ENCODE results near the gene CYB5A. TPM values are rescaled to one million over a fixed set of nuclear protein-coding genes. Genes with fewer than 3 reads are reported as not detected.
A peak's percentile ranks its signal among the peaks of the same experiment; 100 is the strongest.

CYB5A gene
- total and polyA plus RNA-seq, 9 of the 15 experiments (the other 6 are each of a cell fraction or from before 2014, with no cell fraction given): 11.9 to 22.6 (median 14.1) TPM

GRCh38 chr18:74241426-74241825 is 50.3 kb downstream of the CYB5A start:
- Histone ChIP-seq H3K4me3 (no peak overlapping the region), H3K36me3 (ENCODE audit: control insufficient read depth, insufficient read depth, low read length) (no peaks in the 10 kb centered on the region), H3K9ac (ENCODE audit: insufficient read depth in 1 of 2, low read depth in 2 of 2, low read length in 2 of 2) (no peak overlapping the region), H3K9me3 (replicated peaks; ENCODE audit: control insufficient read depth, insufficient read depth, low read depth, low read length) (no peaks in the 10 kb centered on the region), H3K27ac (ENCODE audit: extremely low read depth, low read depth, low read length) (no peak overlapping the region), H3K79me2 (ENCODE audit: control insufficient read depth, insufficient read depth, low read length) (no peaks in the 10 kb centered on the region), H3K4me2 (ENCODE audit: insufficient read depth, low read length) (no peak overlapping the region), H3K9me1 (ENCODE audit: control insufficient read depth, insufficient read depth, low read length) (no peaks in the 10 kb centered on the region), H3K27me3 (ENCODE audit: control insufficient read depth in 2 of 2, insufficient read depth in 2 of 2, low read length in 2 of 2) (no peaks in the 10 kb centered on the region), H4K20me1 (replicated peaks; ENCODE audit: control insufficient read depth, insufficient read depth, low read length) (no peaks in the 10 kb centered on the region), H2AFZ (ENCODE audit: low read depth, low read length) (0 out of 2 replicates have a peak overlapping the region, but pooled peaks have one; percentile 81), H3K4me1 (replicated peaks in 1 of 2; ENCODE audit: control insufficient read depth in 2 of 2, insufficient read depth in 2 of 2, low read length in 2 of 2) (peaks cover 13 to 25% of the 10 kb centered on the region in 2 experiments; a peak in 3 of 5 replicates)
- ChIA-PET POLR2A (interaction anchor here (1.4 to 2.1 kb wide), 2 partner anchors 17 to 28 kb away, joined by 3 to 7 read pairs; no protein-coding TSS in a partner anchor), CTCF (ENCODE audit: low intra/inter-chr PET ratio) (interaction anchor here (0.9 kb wide), 1 partner anchor 101 kb away, joined by 5 read pairs; no protein-coding TSS in a partner anchor)
- FAIRE-seq (no peak), ATAC-seq (no peak), DNase-seq (ENCODE audit: extremely low read depth in 1 of 4, low spot score in 3 of 4) (no peak)
- intact Hi-C loops (cut with micrococcal nuclease) (no loop called here), in situ Hi-C loops (cut with MboI) (no loop called here)
- WGBS (ENCODE audit: insufficient coverage, low coverage, missing lambda C conversion rate): 40% methylated on average over 4 of the region's 4 CpGs
- TF ChIP-seq SMARCE1 (IDR thresholded peaks at IDR 0.05) (no peak), NKRF (IDR thresholded peaks at IDR 0.05; ENCODE audit: borderline replicate concordance) (no peak), POLR2H (tag; IDR thresholded peaks at IDR 0.05; ENCODE audit: low read depth) (no peak), E2F5 (CRISPR knock-in tag; IDR thresholded peaks at IDR 0.05) (no peak), STAT5B (CRISPR knock-in tag; IDR thresholded peaks at IDR 0.05) (no peak), ZMIZ1 (IDR thresholded peaks at IDR 0.05; ENCODE audit: low read depth in 2 of 2, low read length in 2 of 2) (no peak), ERF (CRISPR knock-in tag; IDR thresholded peaks at IDR 0.05) (no peak), SNAPC5 (CRISPR knock-in tag; IDR thresholded peaks at IDR 0.05) (no peak), RERE (CRISPR knock-in tag; IDR thresholded peaks at IDR 0.05; ENCODE audit: borderline replicate concordance) (no peak)
- BruUV-seq (replicated peaks): no TSS peak
